ENCODE data around the gene OLFM4. TPM values are rescaled to one million over a fixed set of nuclear protein-coding genes. Genes with fewer than 3 reads are reported as not detected.

OLFM4 gene
- total and polyA plus RNA-seq, 10 of the 15 experiments (the other 5 are each of a cell fraction or from before 2014, with no cell fraction given) = 0.03 to 0.27 (median 0.11) TPM; not detected in 6

GRCh38 chr13:53100394-53101063 lies 71.9 kb downstream of the OLFM4 start:
- POLR2A ChIA-PET = no interaction called here
- CTCF ChIA-PET = no interaction called here
- no peak for FAIRE-seq
- H3K36me3 ChIP-seq (ENCODE audit: control insufficient read depth in 2 of 2, insufficient read depth in 2 of 2, low read length in 1 of 2) = no peaks in the 10 kb centered on the region
- TF ChIP-seq SKIL (IDR thresholded peaks at IDR 0.05; ENCODE audit: low read depth, poor library complexity, severe bottlenecking) (no peak), TBL1XR1 (IDR thresholded peaks at IDR 0.05; ENCODE audit: low read depth, low read length) (no peak), KLF5 (IDR thresholded peaks at IDR 0.05; ENCODE audit: partially characterized antibody) (no peak), RB1 (IDR thresholded peaks at IDR 0.05; ENCODE audit: borderline replicate concordance) (no peak)
- no peaks in the 10 kb centered on the region for H3K9me3 ChIP-seq (replicated peaks; ENCODE audit: control insufficient read depth, insufficient read depth, low read length)
- H3K4me1 ChIP-seq (ENCODE audit: control insufficient read depth, insufficient read depth, low read length) = no peaks in the 10 kb centered on the region
- intact Hi-C loops (cut with micrococcal nuclease; ENCODE audit: unreplicated experiment) = no loop called here
- H3K27ac ChIP-seq (ENCODE audit: control insufficient read depth, insufficient read depth) = no peak overlapping the region
- H2AFZ ChIP-seq (ENCODE audit: control insufficient read depth, low read depth, low read length) = no peak overlapping the region
- no peaks in the 10 kb centered on the region for H3K27me3 ChIP-seq (replicated peaks in 1 of 2; ENCODE audit: control insufficient read depth in 2 of 2, insufficient read depth in 2 of 2, low read length in 1 of 2)
- 0% methylated on average over 1 of the region's 1 CpG for WGBS (ENCODE audit: insufficient coverage, insufficient replicate concordance, low lambda C conversion rate, missing lambda C conversion rate)
- no peak overlapping the region for H3K4me2 ChIP-seq (ENCODE audit: control insufficient read depth, insufficient read depth)
- no peak for ATAC-seq
- RAD21 ChIA-PET (ENCODE audit: unreplicated experiment) = no interaction called here
- H3K9ac ChIP-seq (ENCODE audit: control insufficient read depth, insufficient read depth, low read length) = no peak overlapping the region
- no TSS peak for BruUV-seq (replicated peaks)
- H4K20me1 ChIP-seq (ENCODE audit: control insufficient read depth, insufficient read depth) = no peaks in the 10 kb centered on the region
- in situ Hi-C loops (cut with MboI) = no loop called here
- H3K79me2 ChIP-seq (ENCODE audit: control insufficient read depth, insufficient read depth, low read length) = no peaks in the 10 kb centered on the region
- SMC1A ChIA-PET (ENCODE audit: uncharacterized antibody, unreplicated experiment) = interaction anchor here (1.1 kb wide), 1 partner anchor 10 kb away, joined by 3 read pairs; no protein-coding TSS in a partner anchor
- no peak for DNase-seq (ENCODE audit: low read depth, low spot score)
- no peak overlapping the region for H3K4me3 ChIP-seq

Other genes starting within 250 kb of the OLFM4 start
- 0.38 and 0.62 TPM in 2 replicates for gene PCDH8, start 180.2 kb upstream of the OLFM4 start, total RNA-seq (2014; rRNA removed)
- 0.41 and 0.45 TPM in 2 replicates for gene PCDH8, start 180.2 kb upstream of the OLFM4 start, total RNA-seq (2014; rRNA removed; fragmentation: Illumina TruSeq; extraction: Trizol)
- gene PCDH8, start 180.2 kb upstream of the OLFM4 start, total RNA-seq (2021) = 0.16 and 0.31 TPM in 2 replicates
- gene PCDH8, start 180.2 kb upstream of the OLFM4 start, polyA plus RNA-seq (2011; rRNA removed) = not detected in 2 replicates
- gene PCDH8, start 180.2 kb upstream of the OLFM4 start, polyA plus RNA-seq (2014; fragmentation: Illumina TruSeq; extraction: Trizol) = 0.72 and 0.86 TPM in 2 replicates
- under 1 TPM; 0.03 to 0.22 TPM for gene PCDH8, start 180.2 kb upstream of the OLFM4 start, polyA plus RNA-seq (2014; fragmentation: Nextera tagmentation; extraction: Ambion mirVana)
- gene PCDH8, start 180.2 kb upstream of the OLFM4 start, polyA plus RNA-seq (2014; rRNA removed) = 0.11 and 0.86 TPM in 2 replicates
- gene PCDH8, start 180.2 kb upstream of the OLFM4 start, polyA plus RNA-seq (2016; fragmentation: Nextera tagmentation; extraction: Ambion mirVana) = under 1 TPM; 0.15 to 0.84 TPM

All from GM12878 (cell line).